Endothelial cell of umbilical vein (primary cell): ENCODE results near the gene MS4A3. TPM values are rescaled to one million over a fixed set of nuclear protein-coding genes. Genes with fewer than 3 reads are reported as not detected.

Source experiments
- polyA plus RNA-seq, 4 experiments: library from polyadenylated mRNA; depleted of rRNA in 3 of 4; stranded (reverse) in 3 of 4; unstranded in 1 of 4; fragments of >200 nt; gene quantifications; 2 replicates each; pipeline versions ENCODE4 v1.2.1 to v1.2.3, GENCODE V29; 2011 to 2012; ENCODE audit warnings: missing spikeins in 1 of 4
- total RNA-seq: library from RNA; stranded (reverse); gene quantifications from 2 replicates; pipeline ENCODE4 v1.2.3, GENCODE V29; 2021

Gene MS4A3
- total and polyA plus RNA-seq, 2 donors (not counting 3 experiments of a cell fraction or from before 2014, with no cell fraction given), result not detected

Other genes starting within 250 kb of the MS4A3 start
- 60.3 and 63.9 TPM in 2 replicates for gene MRPL16, start 245.9 kb upstream of the MS4A3 start, total RNA-seq
- gene MRPL16, start 245.9 kb upstream of the MS4A3 start, polyA plus RNA-seq, result 60.9 and 84.0 TPM in 2 replicates
- not detected in 2 replicates for gene CBLIF, start 211.2 kb upstream of the MS4A3 start, total RNA-seq
- gene CBLIF, start 211.2 kb upstream of the MS4A3 start, polyA plus RNA-seq, result not detected in 2 replicates
- gene TCN1, start 190.2 kb upstream of the MS4A3 start, total RNA-seq, result not detected in 2 replicates
- not detected in 2 replicates for gene TCN1, start 190.2 kb upstream of the MS4A3 start, polyA plus RNA-seq
- not detected in 2 replicates for gene OOSP3, start 177.9 kb upstream of the MS4A3 start, total RNA-seq
- not detected in 2 replicates for gene OOSP3, start 177.9 kb upstream of the MS4A3 start, polyA plus RNA-seq
- gene OOSP1, start 118.2 kb upstream of the MS4A3 start, total RNA-seq, result not detected in 2 replicates
- gene OOSP1, start 118.2 kb upstream of the MS4A3 start, polyA plus RNA-seq, result 0.11 TPM in 1 of 2 replicates, not detected in the other
- not detected in 2 replicates for gene OOSP4A, start 92.6 kb upstream of the MS4A3 start, total RNA-seq
- not detected in 2 replicates for gene OOSP4A, start 92.6 kb upstream of the MS4A3 start, polyA plus RNA-seq
- gene OOSP4B, start 39.5 kb upstream of the MS4A3 start, total RNA-seq, result not detected in 2 replicates
- gene OOSP4B, start 39.5 kb upstream of the MS4A3 start, polyA plus RNA-seq, result not detected in 2 replicates
- gene OOSP2, start 16.3 kb upstream of the MS4A3 start, total RNA-seq, result not detected in 2 replicates
- not detected in 2 replicates for gene OOSP2, start 16.3 kb upstream of the MS4A3 start, polyA plus RNA-seq
- not detected in 2 replicates for gene MS4A2, start 32.0 kb downstream of the MS4A3 start, total RNA-seq
- not detected in 2 replicates for gene MS4A2, start 32.0 kb downstream of the MS4A3 start, polyA plus RNA-seq
- gene MS4A6A, start 126.4 kb downstream of the MS4A3 start, total RNA-seq, result 2.7 and 2.9 TPM in 2 replicates
- gene MS4A6A, start 126.4 kb downstream of the MS4A3 start, polyA plus RNA-seq, result 4.8 and 5.0 TPM in 2 replicates
- not detected in 2 replicates for gene MS4A4E, start 186.5 kb downstream of the MS4A3 start, total RNA-seq
- not detected in 2 replicates for gene MS4A4E, start 186.5 kb downstream of the MS4A3 start, polyA plus RNA-seq
- gene MS4A4A, start 224.0 kb downstream of the MS4A3 start, total RNA-seq, result not detected in 2 replicates
- 0.13 and 0.19 TPM in 2 replicates for gene MS4A4A, start 224.0 kb downstream of the MS4A3 start, polyA plus RNA-seq